GM18507 (cell line): ENCODE results near the gene CER1.
A peak's percentile ranks its signal among the peaks of the same experiment; 100 is the strongest.

Experiments
- DNase-seq: peaks from one replicate; pipeline ENCODE4 v3.0.0; 2011; ENCODE audit warnings: low read depth; ENCODE audit not compliant: insufficient read length; ENCODE audit errors: extremely low spot score
- FAIRE-seq: peaks from 2 replicates; lab custom pipeline; 2011; peaks lifted over from hg19 to GRCh38; lab: Jason Lieb, UNC

CER1 gene, protein sequence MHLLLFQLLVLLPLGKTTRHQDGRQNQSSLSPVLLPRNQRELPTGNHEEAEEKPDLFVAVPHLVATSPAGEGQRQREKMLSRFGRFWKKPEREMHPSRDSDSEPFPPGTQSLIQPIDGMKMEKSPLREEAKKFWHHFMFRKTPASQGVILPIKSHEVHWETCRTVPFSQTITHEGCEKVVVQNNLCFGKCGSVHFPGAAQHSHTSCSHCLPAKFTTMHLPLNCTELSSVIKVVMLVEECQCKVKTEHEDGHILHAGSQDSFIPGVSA

DNA sequence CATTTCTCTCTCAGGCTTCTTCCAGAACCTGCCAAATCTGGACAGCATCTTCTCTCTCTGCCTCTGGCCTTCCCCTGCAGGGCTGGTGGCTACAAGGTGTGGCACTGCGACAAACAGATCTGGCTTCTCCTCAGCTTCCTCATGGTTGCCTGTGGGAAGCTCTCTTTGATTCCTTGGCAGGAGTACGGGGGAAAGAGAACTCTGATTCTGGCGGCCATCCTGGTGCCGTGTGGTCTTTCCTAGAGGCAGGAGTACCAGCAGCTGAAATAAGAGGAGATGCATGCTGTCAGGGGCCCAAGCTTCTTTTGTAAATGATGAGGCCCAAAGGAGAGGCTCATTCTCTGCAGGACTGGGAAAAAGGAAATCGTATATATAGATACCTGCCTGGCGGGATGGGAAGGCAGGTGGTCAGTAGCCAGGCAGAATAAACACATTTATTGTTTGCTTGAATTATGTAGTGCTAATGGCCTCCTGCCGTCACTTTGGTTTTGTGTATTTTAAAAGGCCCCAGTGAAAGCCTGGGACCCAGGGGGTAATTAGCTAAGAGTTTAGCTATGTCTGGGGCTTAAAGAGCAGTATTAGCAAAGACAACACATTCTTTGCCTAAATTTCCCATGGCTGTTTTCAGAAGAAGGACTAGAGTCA is at the start of gene CER1:
Gene CER1 (minus strand): TSS at position 343 of the 645 bp plus-strand sequence. CDS start 61 bp downstream, at position 282.
- DNase-seq (no peak), FAIRE-seq (no peak)

DNA sequence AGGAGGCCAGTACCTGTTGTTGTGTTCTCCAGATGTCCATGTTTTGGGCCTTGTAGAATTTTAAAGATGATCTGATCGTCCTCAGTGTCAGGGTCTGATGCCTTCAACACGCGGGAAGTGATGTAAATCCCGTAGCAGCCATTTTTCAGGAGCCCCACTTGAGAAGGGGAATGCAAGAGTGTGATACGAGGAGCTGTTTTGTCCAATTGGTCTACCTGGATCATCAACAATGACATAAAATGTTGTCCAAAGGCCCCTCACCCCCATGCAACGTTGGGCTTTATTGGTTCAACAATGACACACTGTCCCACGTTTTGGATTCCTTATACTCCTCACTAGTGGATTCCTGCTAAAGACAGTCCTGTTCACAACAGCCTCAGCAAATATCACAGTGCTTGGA is 48.1 kb upstream of the CER1 start:
- FAIRE-seq (no peak), DNase-seq (no peak)

DNA sequence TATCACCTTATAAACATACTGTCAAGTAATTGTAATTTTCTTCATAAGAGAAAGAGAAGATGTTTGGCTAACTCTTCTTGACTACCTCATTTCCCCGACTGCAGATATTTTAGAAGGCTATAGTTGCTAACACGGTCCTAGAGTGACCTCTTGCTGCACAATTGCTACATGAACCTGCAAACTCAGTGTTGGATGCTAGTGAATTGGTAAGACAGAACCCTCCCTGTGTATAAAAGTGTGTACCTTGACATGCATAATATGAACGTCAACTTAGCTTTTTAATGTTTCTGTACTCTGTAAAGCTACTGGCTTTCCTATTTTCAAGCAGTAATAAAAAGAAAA is 46.7 kb upstream of the CER1 start:
- peak; percentile 36 for FAIRE-seq
- DNase-seq: no peak

DNA sequence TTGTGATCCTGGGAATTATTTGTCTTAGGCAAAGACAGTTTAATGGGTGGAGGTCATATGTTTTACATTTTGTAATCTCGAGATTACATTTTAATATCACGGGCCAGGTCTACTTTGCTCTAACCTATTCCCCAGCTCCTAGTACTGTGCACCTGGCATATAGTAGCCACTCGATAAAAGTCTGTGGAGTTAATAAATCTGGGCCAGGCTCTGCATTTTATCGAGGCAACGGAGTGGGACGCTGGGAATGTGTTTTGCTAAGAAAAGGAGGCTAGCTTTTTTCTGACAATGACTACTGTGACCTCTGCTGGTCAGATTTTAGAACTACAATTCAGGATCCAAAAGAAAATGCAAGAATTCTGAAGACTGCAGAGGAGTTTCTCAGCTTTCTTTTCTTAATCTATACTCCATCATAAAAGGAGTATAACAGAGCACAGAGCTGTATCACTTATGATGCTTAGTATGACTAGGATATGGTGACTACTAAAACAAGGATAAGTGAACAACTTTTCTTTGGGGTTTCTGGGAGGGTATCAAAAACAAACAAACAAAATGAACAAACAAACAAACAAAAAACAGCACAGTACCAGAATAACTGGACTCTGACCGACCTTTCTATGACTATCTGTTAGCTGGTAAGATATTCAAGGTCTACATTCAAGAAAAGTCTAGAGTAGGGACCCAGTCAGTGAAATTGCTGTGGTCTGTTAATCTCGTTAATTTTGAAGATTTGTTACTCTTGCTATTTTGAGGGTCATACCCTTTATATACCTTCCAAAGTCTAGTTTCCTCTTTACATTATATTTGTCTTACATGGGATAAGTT is 46.1 kb upstream of the CER1 start:
- DNase-seq (no peak), FAIRE-seq (peak; percentile 67)

DNA sequence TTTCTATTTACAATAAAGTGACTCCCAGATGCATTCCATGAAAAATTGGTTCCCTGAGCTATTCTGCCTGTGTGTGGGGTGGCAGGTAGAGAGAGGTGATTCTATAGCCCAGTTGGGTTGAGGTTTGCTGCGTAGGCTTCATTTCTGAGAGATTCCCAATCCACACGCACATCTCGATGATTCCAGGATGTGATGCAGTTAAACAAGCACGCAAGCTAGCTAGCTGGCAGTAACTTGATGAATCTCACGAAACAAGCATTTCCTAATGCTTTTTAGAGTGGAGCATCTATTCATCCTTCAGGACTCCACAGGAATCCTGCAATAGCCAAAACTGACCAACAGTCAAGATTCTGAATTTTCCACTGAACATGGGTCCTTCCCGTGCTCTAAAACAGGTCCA is 43.8 kb upstream of the CER1 start:
- DNase-seq: no peak
- FAIRE-seq: no peak

DNA sequence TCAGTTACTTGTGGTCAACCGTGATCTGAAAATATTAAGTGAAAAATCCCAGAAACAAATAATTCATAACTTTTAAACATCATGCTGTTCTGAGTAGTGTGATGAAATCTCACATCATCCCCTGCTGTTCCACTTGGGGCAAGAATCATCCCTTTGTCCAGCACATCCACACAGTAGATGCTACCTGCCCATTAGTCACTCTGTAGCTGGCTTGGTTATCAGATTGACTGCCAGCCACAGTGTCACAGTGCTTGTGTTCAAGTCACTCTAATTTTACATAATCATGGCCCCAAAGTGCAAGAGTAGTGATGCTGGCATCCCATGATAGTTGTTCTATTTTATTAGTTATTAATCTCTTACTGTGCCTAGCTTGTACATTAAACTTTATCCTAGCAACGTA is 39.1 kb upstream of the CER1 start:
- no peak for FAIRE-seq
- no peak for DNase-seq

DNA sequence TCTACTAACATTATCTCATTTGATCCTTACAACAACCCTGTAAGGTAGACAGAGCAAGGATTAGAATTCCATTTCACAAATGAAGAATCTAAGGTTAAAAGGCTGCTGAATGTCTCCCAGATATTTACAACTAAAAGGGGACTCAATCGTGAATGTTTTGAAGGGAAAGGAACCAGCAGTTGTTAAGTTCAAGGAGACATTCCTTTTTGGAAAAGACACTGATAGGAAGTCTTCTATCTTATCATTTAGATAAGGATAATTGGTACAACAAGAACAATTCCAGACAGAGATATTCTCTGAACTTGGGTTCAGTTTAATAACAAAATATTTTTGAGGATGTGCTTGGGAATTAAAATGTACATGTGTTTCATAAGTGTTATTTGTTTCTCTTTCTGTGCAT is 37.5 kb upstream of the CER1 start:
- no peak for FAIRE-seq
- DNase-seq: no peak

DNA sequence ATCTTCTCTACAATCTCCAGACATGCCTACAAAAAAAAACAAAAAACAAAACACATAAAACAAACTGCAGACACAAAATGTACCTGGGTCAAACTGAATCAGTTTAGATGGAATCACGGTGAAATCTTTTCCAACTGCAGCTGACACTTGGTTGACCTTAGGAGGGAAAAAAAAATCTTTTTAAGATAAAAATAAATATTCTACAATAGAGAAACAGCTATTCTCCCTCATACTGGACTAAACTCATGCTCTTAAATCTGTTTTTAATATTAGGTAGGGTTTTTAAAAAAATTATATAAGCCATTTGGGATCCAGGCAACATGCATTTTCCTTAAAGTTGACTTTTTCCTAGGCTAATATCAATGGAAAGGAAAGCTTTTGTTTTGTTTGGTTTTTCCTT is 33.8 kb upstream of the CER1 start:
- DNase-seq: no peak

DNA sequence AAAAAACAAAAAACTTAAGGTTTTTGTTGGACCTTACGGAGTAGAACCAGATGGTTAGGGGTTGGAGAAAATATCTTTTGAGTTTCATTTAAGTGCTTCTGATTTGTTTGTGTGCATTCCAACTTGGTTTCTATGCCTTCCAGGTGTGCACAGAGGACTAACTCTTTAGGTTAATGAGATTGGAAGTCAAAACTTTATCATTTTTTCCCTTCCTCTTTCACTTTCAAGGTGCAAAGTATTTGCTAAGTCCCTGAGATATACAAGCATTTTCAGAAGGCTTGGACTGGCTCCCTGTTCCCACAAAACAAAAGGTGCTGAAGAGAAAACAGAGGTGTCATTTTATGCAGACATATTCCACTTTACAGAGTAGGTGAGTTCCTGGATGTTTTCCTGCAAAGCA is 30.3 kb upstream of the CER1 start:
- FAIRE-seq (no peak), DNase-seq (no peak)

More for the DNA sequence above, 33.8 kb upstream of the CER1 start:
- FAIRE-seq: no peak

DNA sequence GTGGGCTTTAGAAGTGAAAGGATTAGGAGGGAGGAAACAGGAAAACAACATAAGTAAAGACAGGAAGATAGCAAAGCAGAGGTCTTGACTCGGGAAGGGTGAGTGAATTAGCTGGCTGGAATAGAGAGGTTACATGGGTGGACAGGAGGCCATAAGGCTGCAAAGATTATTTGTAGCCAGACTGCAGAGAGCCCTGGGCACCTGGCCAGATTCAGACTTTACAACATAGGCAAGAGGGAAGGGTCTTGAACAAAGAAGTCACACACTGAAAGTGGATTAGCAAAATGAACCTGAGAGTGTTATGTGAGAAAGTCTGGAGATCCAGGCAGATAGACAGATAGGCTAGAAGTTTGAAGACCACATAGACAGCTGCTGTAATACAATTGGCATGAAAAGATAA is 29.7 kb upstream of the CER1 start:
- no peak for FAIRE-seq
- no peak for DNase-seq

DNA sequence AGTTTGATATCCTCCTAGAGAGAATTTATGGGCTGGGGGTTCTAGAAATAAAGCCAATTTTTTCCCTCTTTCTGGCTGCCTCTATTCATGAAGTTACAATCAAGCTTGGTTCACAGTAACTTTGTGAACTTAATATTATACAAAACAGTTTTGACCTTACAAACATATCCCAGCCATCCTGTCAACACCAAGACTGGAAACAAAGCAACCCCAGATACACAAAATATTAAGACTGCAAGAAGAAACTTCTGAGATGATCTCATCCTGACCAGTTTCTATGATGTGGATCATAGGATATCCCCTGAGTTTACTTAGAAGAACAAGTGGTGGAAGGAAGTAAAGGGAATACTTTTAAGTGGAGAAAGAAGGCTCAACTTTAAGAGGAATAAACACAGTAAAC is 28.3 kb upstream of the CER1 start:
- DNase-seq (no peak), FAIRE-seq (no peak)

DNA sequence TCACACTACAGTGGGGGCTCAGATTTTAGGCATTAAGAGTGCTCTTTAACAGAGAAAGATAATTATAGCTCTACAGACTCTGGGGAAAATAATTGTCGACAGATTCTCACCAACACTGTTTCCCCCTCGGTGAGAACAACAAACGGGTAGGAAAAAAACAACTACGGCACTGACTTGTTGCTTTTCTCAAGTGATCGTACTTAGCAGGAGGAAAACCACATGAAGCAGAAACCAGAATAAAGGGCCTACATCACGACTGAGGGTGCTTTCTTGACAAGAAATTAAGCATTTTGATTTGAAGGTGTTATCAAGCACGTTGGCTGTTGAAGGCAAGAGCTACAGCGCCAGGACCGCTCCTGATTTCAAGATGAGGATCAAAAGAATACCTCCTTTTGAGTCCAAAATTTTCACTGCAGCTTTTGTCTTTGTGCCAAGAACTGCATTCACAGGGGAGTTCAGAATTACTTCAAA is 27.2 kb upstream of the CER1 start:
- DNase-seq (no peak), FAIRE-seq (no peak)

DNA sequence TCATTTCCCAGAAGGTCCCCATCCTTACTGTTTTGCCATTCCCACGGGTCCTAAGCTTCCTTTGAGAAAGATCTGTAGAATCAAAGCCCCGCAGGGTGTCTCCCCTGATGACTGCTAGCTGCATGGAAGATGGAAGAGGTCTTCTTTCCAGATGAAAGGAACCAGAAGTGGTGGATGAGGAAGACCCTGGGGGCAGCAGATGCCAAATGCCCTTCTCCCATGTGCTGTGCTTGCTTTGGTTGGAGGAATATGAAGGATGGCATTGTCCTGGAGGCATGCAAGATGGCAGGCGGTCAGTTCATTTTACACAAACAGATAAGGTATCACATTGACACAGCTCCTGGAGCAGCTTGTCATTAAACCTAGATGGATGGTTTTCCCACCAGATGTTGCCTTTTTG is 25.8 kb upstream of the CER1 start:
- no peak for DNase-seq
- no peak for FAIRE-seq

DNA sequence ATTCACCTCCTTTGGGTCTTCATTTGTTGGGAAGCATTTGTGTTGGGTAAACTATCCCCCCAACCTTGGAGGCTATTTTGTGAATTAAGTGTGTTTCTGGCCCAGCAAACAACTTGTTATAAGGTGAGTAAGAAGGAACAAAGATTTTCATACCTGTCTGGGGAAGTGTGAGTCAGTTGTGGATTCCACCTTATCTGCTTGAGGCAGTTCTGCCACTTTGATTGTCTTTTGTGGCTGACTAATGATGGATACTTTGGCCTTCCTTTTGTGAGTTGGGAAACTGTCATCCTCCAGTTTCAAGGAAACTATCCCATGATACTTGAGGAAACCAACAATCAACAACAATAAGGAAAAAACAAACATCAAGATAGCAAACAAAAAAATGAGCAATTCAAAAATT is 24.6 kb upstream of the CER1 start:
- DNase-seq (no peak), FAIRE-seq (no peak)

DNA sequence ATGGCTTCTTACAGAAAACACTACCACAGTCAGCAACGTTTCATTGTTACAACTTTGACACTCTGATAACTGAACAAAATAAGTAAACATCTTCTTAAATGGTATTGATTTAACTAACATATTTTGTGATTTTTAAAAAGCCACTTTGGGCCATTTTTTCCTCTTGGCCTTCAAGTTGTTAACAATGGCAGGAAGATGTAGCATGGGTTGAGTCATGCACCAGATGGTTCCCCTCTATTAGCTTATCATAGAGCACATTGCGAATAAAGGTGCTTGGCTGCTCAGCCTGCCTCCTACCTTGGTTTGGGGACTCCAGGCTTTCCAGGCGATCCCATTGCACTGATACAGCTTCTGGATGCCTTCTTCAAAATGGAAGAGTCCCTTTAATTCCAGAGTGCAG is 24.1 kb upstream of the CER1 start:
- FAIRE-seq (no peak), DNase-seq (no peak)

DNA sequence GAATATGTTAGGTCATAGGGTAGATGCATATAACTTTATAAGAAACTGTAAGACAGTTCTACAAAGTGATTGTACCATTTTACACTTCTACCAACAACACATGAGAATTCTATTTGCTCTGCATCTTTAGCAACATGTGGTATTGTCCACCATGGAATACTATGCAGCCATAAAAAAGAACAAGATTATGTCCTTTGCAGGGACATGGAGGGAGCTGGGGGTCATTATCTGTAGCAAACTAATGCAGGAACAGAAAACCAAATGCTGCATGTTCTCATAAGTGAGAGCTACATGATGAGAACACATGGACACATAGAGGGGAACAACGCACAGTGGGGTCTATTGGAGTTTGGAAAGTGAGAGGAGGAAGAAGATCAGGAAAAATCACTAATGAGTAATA is 22.2 kb upstream of the CER1 start:
- no peak for DNase-seq
- FAIRE-seq: no peak

DNA sequence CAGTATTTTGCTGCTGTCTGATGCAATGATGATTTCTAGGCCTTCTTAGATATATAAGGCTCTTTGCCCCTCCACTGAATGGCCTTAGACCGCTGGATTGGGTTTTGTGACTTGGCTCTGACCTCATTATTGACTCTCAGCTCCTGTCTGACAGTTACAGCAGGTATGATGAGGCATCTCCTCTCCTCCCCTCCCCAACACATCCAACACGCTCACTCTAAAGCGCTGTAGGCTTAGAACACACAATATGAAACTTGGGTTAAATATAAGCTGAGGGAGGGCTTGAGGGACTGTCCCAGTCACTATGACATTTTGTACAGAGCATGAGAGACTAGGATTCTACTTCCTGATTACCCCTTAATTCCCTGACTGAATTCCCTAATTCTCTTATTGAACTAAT is 18.8 kb upstream of the CER1 start:
- FAIRE-seq (peak; percentile 36), DNase-seq (no peak)

DNA sequence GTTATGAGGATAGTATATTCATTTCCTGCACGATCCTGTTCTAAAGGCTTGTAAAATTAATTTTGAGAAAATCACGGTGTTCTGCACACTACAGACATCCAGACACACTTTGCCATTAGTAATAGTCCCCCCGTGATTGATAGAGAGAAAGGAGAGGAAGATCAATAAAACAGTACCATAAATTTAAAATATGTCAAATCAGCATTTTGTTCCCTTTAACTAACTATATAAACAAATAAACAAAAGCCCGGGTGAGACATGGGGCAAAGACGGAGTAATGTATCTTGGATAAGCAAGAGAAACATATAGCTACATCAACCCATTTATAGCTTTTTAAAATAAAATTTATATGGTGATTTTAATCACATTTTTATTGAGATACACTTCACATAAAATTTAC is 10.6 kb upstream of the CER1 start:
- DNase-seq: no peak
- FAIRE-seq: no peak

DNA sequence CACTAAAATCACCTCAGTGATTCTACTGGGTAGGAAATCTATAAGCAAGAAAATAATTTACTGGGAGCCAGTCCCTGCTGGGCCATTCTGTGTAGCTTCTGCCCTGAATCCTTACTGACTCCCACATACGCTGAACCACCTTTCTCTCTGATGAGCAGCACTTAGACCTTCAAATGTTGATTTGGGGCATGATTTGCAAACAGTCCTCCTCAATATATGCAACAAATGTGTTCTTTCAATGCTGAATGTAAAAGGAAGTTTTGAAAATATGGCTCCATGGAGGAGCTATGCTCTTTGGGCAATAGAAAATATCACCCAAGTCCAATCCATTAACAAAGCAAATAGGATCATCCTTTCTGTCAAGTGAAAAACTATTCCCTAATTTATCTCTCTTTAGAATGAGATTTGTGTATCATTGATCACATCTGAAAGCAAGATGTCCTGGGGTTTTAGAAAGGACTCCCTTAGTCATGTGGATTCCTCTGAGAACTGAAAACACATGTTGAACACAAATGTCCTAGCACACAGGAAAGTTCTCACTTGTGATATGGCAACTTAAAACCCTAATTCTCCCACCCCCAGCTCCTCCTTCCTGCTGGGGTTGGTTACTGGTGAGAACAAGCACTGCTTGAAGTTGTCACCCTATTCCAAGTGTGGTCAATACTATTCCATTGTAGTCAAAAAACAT is 8.9 kb upstream of the CER1 start:
- no peak for DNase-seq
- FAIRE-seq: no peak

DNA sequence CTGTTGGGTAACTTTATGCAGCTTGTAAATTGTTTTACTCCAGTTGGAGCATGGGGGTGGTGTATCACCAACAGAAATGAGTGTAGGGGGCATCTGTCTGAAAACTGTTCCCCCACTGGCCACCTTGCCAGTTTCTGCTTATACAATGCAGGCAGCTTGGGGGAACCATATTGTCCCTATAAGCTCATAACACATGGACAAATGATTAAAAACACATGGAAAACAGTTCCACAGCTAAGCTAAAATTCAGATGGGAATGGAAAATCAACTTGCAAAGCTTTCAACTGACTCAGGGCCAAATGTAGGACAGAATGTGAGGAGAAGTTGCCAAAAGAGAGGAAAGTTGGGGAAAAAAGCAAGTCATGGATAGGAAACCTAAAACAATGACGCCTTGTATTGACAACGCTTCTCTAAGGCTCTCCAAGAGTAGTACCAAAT is 7.9 kb upstream of the CER1 start:
- FAIRE-seq (no peak), DNase-seq (no peak)
